HG03139 (cell line): Measurements from ENCODE around the gene TM9SF1.

Source experiments
- ATAC-seq: cut with Tn5 transposase; IDR thresholded peaks from one replicate; pipeline ENCODE4 v1.9.1; 2021; ENCODE audit not compliant: unreplicated experiment

The TM9SF1 gene

DNA sequence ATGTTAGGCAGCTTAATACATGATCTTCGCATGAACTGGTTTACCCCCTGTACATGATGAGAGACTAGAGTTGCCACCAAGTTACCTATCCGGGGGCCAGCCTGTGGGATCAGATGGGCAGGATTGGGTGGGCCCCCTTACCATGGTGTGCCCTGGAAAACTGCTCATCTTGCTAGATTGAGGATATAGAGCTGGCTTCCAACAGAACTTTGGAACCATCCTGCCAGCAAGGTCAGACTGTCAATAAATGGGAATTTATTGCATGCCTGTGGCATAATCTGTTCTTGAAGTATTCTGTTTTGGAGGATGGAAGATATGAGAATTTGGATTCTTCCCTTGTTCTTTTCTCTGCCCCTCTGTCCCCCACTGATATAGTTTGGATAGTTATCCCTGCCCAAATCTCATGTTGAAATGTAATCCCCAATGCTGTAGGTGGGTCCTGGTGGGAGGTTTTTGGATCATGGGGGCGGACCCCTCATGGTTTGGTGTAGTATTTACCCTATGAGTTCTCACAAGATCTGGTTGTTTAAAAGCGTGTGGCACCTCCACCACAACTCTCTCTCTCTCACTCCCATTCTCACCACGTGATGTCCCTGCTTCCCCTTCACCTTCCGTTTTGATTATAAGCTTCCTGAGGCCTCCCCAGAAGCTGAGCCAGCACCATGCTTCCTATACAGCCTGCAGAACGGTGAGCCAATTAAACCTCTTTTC lies 3.7 kb upstream of the TM9SF1 start:
- ATAC-seq, result no peak

DNA sequence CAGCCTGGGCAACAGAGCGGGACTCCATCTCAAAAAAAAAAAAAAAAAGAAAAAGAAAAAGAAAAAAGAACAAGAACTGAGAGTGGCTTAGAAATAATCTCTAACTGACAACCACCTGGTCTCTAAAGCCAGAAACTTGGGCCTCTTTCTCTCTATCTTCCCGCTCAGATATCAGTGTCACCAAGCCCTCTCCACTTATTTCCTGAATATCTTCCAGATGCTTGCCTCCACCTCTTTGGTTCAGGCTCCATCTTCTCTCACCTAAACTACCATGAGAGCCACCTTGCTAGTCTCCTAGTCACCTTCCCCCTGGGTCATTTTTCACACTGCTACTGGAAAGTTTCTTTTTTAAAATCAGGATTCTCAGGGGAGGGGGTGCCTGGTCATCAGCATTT lies 1.8 kb upstream of the TM9SF1 start:
- no peak for ATAC-seq

DNA sequence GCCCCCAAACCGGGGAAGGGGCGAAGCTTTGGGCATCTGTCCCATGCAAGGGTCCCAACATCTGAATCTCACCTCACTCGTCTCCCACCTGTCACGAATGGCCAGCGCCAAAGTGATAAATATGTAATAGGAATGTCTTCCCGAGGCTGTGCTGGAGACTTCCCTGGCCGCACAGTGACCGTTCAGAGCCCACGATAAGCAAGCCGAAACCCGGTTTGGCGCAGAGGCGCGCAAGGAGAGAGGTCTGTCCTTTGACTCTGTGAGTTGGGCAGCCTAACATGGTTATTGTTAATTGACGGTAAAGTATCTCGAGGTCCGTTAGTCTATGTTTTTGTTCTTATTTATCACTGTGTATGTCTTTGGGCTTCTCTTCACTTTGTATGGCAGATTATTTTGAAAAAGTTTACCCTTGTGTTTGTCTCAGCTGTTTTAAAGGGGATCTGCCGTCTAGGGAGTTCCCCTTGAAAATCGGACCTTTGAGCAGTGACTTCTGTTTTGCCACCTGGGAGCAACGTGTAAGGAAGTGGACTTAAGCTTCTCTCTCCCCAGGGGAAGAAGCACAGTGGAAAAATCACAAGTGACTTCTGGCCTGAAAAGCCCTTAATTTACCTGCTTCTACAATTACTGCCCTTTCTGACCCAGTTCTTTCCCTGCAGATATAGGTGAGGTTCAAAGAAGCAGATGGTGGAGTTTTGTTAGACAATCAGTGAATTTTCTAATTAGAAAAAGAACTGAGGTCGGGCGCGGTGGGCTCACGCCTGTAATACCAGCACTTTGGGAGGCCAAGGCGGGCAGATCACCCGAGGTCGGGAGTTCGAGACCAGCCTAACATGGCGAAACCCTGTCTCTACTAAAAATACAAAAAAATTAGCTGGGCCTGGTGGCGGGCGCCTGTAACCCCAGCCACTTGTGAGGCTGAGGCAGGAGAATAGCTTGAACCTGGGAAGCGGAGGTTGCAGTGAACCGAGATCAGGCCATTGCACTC lies 1.1 kb upstream of the TM9SF1 start:
- ATAC-seq, result peak; percentile 10

DNA sequence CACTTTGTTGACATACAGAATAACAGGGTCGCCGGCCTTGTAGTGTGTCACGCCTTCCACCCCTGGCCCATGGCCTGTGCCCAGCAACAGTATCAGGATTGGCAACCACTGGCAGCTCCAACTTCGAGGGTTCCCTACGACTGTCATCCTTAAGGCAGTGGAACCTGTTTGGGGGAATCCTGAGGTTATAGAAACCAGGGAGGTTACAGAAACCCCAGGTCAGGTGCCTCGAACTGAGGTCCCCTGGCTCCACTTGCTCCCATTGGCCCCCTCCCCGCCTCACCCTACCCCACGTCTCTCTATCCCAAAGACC lies 412 bp downstream of the TM9SF1 start:
- no peak for ATAC-seq

DNA sequence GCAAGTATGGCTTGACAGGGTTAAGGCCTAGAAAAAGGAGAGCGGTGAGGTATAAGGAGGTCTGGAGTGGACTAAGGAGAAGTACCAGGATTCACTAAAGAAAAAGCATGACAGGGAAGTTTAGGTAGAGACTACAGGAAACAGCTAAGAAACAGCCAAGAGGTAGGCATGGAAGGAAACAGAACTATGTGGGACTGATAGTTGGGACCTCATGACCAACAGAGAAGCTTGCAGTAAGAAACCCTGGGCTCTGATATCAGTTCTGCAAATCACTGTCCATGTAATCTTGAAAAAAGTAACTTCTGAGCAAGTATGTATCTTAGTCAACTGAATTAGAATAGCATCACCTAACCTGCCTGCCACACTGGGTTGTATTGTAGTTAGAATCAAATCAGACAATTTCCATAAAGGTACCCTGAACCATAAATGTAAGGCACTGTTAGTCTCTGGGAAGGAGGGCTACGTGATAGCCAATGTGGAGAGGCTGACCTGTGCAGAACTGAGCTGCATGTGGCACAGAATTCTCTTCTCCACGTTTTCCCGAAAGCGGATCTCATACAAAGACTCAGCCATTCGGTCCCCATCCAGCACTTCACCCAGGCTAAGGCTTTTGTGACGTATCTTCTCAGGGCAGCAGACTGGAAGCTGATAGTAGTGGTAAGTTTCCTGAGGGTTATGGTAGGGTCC lies 912 bp downstream of the TM9SF1 start:
- ATAC-seq, result no peak

DNA sequence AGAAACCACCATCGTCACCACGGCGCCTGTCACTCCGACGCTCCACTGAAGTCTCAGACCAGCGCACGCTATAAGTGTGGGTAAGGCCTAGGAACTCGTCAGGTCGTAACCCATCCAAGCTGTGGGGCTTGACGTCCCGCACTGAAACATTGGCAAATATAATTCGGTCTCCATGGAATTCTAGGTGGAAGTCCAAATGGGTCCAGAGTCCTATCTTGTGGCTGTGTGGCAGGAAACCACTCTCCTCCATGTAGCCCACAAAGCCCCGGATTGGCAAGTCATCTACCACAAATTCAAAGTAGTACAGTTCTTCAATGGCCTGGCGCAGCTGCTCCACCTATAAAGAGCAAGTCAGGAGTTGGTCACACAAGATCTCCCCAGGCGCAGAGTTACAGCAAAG lies 2.3 kb downstream of the TM9SF1 start:
- no peak for ATAC-seq

DNA sequence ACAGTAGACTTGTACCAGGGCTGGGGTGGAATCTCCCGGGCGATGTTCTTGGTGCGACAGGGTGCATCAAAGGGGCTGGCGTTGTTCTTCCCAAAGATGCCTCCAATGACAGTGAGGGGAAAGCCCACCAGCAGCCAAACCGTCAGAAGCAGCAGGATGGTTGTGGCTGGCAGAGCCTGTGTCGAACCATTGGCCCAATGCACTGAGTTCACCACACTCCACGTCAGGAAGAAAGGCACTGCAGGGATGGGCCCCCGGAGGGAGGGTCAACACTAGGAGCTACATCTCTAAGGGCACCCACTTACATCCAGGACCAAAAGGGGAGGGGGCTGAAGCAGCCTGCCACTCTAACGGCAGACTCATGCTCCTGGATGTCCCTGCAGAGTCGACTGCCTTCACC lies 4.8 kb downstream of the TM9SF1 start:
- no peak for ATAC-seq

DNA sequence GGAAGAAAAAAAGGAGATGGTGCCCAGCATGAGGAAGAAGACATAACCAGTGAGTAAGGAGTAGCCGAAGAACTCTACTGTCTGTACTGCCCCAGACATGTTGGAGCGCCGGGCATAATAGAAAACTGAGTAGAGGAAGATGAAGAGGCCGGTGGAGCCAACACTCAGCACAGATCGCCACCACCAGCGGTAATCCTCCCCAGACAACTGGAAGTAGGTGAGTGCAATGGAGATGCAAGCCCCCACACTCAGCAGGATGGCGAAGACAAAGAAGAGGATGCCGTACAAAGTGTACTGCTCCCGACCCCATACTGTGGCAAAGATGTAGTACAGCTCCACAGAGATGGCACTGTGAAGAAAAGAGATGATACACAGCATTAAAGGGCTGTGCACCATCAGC lies 5.8 kb downstream of the TM9SF1 start:
- ATAC-seq, result no peak

DNA sequence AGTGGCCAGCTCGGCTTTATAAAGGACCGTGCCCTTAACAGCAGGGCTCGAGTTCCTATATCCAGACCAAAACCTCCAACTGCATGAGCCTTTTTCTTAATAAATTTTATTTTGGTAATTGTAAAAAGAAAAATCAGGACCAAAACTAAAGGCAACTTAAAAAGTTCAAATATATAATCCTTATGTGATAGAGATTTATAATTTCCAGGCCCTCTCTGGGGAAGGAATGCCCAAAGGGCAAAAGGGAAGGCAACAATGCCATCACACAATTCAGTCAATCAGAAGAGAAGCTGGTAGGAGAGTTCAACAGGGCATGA lies 6.2 kb downstream of the TM9SF1 start:
- ATAC-seq, result no peak

DNA sequence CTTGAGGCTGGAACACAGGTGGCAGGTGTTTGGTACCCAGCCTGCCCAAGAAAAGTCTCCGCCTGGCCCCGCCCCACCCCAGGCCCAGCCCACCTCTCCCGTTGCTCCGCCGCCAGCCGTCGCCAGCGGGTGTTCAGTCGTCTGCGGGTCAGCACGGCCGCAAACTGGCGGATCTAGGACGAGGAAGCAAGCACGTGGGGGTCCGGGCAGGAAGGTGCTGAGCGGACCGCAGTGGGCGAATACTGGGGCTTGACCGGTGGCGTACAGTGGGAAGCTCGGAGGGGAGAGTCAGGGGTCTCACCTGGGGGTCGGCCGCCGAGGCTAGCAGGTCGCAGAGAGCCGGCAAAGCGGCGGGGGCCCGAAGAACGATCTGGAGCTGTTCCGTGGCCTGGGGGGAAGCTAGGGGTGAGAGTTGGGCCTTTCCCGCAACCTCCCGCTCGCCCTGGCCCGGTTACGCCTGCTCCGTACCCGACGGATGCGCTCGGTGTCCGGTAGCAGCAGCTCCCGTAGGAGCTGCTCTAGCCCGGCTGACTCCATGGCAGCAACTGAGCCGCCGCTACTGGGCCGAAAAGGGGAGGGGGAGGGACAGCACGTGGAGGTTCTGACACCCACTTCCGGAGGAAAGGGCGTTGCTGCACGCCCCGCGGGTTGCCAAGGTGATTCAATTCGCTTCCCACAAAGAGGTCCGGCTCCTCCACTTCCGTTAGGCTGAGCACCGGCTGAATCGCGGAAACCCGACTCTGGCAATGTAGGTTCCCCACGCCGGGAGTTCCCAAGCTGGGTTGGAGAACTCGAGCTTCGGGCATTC lies 6.8 kb downstream of the TM9SF1 start, which contains the start of gene IPO4:
IPO4 (minus strand) TSS at position 566 of the 808 bp plus-strand sequence; CDS start at position 537, 29 bp downstream.
- ATAC-seq, result peak; percentile 86

DNA sequence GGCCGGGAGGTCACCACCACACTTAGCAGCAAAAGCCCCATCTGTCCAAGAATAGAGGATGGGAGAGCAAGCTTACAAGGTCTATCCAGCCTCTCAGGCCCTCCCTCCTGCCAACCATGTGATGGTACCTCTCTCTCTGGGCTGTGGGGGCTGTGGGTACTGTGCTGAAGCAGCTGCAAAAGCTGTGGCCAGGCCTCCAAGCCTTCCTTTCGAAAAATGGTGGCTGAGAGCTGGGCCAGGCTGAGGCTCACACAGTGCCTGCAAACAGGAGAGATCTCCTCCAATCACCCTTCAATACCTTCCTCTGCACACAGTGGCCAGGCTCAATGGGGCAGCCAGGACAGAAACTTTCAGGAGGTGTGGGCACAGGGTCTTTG lies 7.7 kb downstream of the TM9SF1 start:
- ATAC-seq, result no peak

DNA sequence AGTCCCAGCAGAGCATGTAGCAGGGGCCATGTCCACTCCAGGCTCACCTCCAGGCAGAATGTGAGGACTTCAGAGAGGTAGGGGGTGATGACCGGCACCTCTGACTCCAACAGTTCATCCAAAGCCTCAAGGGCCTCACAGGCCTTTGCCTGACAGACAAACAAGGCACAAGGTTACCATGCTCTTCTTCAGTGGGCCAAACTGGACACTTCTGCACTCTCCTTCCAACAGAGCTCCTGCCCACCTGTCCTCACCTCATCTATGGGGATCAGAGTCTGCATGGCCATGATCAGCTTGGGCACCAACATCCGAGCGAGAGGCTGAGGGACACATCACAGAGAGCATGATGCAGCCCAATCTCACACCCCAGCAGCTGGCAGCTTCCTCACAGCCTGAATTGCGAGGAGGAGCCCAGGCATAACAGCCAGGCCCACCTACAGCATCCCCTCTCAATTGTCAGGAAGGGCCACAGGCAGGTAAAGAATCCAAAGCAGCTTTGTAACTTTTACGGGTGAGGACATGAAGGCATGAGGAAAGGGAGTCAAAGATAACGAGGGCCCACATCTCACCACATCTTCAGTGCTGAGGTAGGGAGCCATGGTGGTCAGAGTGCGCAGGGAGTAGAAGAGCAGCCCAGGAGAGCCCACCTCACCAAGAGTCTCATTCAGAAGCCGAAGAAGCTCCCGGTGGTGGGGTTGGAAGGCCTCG lies 8.3 kb downstream of the TM9SF1 start:
- ATAC-seq, result no peak

DNA sequence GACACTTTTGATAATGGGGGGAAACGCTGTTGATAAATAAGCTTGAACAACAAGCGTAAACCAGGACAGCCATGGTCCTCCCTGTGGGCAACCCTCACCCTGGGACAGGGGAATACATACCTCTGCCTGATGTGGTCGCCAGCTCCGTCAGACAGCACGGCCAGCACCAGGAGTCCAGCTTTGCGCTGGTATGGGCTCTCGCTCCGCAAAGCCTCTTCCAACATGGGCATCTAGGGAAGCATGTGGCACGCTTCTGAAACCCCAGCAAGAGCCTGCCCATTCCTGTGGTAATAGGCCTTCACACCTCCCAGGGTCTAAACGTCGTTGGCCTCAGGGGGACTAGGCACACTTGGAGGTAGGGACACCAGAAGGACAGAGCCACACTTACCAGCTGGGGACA lies 9.5 kb downstream of the TM9SF1 start:
- no peak for ATAC-seq

DNA sequence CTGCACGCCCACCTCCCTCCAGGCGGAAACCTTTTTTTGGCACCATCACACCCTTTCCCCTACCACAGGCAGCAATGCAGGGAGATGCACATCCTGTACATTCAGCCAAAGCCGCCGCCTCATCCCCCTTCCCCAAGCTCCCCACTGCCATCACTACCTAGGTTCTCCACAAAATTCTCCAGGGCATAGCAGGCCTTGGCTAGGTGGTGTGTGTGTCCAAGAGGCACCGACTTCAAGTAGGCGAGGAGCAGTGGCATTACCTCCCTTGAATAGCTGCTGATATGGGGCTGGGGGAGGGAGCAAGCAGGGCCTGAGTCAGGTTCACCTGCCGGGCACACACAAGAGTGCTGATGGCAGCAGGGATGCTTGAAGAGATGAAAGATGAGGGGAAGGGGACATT lies 10.2 kb downstream of the TM9SF1 start:
- ATAC-seq, result no peak

DNA sequence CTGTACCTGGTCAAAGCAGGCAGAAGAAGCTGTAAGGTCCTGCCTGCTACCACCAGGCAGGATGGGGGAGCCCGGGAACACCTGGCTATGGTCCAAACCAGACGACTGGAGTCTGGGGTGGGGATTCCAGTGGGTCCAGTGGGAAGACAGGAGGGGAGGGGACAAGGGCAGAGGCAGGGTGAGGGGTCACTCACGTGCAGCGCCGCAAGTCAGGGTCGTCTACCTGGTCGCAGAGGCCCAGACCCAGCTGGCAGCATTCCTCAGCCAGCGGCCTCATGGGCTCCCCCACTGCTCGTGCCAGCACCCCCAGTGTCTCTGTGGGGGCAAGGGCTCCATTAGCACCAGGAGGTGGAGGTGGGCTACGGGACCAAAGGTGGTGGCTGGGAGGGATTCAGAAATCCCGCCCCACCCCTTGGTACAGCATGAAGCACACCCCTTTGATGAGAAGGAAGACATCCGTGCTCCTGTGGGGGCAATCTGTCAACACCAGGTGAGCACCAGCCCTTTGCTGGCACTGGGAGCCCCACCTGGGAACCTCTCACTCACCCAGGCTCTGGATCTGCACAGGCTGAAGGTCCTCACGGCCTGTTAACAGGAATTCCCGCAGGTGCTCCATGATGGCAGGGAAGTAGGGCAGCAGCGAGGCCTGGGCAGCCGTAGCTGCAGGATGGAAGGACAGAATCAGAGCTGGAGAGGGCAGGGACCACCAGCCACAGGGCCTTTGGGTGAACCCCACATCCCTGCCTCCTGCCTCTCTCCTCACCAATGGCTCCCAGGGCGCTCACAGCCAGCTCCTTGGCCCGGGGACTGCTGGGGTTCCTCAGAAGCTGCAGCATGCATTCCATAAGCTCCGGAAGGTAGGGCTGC lies 10.9 kb downstream of the TM9SF1 start:
- no peak for ATAC-seq

DNA sequence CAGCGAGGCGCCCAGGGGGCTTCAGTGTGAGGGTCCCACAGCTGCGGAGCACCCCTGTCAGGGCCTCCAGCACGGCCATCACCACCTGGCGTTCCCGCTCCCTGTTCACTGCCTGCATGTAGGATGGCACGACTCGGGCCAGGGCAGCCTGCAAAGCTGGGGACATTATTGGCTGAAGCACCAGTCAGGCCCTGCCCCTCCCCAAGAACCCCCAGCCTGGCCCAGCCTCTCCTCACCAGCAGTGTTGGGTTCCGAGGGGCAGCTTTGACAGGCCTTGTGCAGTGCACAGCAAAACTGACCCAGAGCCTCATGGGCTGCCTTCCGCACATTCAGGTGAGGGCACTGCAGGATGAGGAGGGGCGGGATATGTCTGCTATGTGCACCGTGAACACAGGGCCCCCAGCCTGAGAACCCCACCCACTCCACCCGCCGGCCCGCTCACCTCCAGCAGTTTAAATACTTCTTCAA lies 12.2 kb downstream of the TM9SF1 start:
- no peak for ATAC-seq

DNA sequence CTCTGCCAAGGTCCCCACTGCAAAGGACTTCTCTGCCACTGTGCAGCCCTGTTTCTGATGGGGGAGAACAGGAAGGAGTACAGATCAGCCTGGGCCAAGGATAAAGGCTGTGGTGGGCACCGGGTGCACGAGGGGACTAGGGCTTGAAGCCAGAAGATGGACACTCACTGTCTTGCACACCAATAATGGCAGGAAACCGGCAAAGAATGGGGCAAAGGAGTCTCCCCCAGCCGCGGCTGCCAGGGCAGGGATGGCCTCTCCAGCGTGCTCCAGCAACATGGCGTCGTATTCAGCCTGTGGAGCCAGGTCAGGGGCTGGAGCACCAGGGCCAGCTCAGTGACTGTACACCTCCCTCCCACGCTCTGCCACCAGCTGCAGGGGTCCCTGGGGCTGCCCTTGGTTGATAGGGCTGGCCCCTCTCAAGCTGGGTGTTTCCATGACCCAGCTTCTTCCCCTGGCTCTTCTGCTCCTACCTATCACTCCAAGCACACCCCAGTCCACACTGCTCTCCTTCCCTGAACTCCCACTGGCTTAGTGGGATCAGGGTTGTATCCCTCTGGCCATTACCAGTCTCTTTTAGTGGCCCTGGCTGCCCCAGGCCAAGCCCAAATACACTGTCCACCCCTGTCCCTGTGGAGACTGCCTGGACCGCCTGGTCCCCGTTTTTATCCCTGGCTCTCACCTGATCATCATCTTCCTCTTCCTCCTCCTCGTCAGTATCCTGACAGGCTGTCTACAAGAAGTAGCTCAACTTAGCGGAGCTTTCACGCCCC lies 12.9 kb downstream of the TM9SF1 start:
- ATAC-seq, result no peak

DNA sequence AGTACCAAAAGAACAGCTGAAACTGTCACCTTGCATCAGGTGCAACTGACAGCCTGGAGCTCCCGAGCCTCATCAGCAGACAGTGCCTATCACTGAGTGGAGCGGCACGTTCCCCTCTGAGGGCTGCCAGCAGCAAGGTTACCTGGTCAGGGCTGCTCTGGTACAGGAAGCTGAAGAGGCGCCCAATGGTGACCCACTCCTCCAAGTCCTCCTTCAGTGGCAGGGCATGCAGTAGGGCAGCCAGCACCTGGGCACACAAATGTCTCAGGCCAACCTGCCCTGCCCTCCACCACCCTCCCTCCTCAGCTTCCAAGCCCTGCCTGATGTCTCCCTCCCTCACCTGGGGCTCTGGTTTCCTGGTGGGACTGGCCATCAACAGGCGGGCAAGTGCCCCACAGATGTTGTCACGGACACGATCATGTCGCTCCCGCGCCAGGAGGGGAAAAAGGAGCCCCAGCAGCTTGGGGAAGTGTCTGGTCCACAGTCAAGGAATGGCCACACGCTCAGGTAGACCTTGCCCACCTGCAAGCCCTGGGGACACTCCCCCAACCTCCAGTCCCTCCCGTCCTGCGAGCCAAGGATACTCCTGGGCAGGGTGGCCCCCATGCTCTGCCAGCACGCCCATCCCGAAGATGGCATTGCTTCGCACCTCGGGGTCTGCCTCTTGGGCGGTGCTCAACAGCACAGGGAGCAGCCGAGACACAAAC lies 13.7 kb downstream of the TM9SF1 start:
- no peak for ATAC-seq
